RPMI7951 (cell line): Measurements from ENCODE around the gene CCDC200. TPM values are rescaled to one million over a fixed set of nuclear protein-coding genes. Genes with fewer than 3 reads are reported as not detected.
"Not testable (repeated sequence)": the region's sequence is repeated elsewhere in the genome, so short reads cannot be mapped to it uniquely, and the experiment has no call there.

ENCODE experiments used
- DNase-seq: peaks from one replicate; pipeline ENCODE4 v3.0.0-alpha.2; 2012; ENCODE audit warnings: low read depth
- total RNA-seq: library from RNA; depleted of rRNA; stranded (reverse); fragments of >200 nt; shearing (Covaris generic); gene quantifications from 2 replicates; pipeline ENCODE4 v1.2.3, GENCODE V29; 2014; rRNA removed

The CCDC200 gene
- not detected in 2 replicates for total RNA-seq

DNA sequence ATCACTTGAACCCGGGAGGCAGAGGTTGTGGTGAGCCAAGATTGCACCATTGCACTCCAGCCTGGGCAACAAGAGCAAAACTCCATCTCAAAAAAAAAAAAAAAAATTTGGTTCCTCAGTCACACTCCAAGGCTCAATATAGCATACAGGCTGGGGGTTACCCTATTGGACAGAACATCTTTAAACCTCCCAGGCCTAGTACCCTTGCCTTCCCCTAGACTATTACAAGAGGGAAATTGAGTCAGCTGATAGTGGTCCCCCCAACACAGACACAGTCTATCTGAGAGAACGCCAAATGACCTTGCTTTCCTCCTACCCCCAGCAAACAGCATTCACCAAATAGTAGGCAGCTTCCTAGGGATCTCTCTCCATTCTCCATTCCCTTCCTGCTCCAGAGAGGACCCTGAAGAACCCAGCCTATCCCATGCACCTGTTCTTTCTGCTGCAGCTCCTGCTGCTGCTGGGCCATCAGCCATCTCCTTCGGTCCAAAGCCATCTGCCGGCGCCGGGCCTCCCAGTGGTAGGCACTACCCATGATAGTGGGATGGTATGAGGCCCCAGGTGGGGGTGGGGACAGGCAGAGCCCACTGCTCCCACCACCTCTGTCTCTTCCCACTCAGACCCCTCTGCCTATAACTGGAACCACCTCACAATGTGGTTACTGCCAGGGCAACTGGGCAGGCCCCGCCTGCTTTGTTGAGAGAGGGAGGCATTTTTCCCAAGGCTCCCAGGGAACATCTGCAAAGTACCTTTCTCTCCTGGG, at the start of gene CCDC200:
TSS of gene CCDC200 (minus strand) at position 604 of the 763 bp plus-strand sequence. CDS start at position 535, 69 bp downstream.
- DNase-seq = not testable (repeated sequence)

DNA sequence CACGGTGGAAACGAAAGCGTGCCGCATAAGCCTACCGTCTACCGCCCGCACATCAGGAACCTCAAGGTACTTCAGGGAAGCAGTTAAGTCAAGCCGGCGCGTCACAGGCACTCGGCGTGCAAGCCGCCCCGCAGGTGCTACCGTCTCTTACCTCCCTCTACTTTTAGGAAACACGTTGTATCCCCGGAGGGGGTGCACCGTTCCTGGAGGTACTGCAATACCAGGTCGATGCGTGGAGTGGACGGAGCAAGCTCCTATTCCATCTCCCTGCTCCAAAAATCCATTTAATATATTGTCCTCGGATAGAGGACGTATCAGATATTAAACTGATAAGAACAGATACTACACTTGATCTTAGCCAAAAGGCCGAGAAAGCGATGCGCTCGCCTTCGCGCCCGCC, 44.5 kb upstream of the CCDC200 start:
- not testable (repeated sequence) for DNase-seq

DNA sequence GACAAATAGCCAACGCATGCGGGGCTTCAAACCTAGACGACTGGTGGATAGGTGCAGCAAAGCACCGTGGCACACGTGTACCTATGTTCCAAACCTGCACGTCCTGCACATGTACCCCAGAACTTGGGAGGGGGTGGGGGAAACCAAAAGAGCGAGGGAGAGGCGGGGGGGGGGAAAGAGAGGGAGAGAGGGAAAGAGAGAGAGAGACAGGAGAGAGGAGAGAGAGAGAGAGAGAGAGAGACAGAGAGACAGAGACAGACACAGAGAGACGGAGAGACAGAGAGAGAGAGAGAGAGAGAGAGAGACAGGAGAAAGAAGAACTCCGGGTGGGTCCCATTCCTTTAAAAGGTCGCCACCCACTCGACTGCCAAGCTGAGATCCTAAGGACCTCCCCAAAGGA, 44.1 kb upstream of the CCDC200 start:
- DNase-seq = not testable (repeated sequence)

DNA sequence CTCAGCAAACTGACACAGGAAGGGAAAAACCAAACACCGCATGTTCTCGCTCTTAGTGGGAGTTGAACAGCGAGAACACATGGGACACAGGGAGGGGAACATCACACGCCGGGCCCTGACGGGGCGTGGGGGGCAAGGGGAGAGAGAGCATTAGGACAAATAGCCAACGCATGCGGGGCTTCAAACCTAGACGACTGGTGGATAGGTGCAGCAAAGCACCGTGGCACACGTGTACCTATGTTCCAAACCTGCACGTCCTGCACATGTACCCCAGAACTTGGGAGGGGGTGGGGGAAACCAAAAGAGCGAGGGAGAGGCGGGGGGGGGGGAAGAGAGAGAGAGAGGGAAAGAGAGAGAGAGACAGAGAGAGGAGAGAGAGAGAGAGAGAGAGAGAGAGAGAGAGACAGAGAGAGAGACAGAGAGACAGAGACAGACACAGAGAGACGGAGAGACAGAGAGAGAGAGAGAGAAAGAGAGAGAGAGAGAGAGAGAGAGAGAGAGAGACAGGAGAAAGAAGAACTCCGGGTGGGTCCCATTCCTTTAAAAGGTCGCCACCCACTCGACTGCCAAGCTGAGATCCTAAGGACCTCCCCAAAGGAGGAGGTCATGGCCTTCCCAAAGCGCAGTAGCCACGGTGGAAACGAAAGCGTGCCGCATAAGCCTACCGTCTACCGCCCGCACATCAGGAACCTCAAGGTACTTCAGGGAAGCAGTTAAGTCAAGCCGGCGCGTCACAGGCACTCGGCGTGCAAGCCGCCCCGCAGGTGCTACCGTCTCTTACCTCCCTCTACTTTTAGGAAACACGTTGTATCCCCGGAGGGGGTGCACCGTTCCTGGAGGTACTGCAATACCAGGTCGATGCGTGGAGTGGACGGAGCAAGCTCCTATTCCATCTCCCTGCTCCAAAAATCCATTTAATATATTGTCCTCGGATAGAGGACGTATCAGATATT, 42.4 kb upstream of the CCDC200 start:
- DNase-seq = not testable (repeated sequence)

DNA sequence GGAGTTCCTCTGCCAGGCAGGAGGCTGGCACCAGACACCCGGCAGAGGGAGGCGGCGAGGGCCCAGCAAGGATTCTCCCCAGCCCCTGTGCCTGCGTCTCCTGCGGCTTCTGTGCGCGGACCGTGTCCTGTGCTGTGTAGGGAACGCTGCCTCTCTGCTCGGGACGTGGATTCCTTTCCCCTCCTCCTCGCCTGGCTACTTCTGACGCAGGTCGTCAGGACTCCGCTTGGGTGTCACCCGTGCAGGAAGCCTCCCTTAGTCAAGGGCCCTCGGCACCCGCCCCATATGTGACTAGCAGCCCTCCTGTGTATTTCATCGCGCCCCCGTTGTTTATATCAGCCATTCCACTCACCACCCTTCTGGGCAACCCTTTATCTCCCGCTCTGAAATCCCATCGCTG, 18.0 kb upstream of the CCDC200 start:
- DNase-seq = not testable (repeated sequence)

DNA sequence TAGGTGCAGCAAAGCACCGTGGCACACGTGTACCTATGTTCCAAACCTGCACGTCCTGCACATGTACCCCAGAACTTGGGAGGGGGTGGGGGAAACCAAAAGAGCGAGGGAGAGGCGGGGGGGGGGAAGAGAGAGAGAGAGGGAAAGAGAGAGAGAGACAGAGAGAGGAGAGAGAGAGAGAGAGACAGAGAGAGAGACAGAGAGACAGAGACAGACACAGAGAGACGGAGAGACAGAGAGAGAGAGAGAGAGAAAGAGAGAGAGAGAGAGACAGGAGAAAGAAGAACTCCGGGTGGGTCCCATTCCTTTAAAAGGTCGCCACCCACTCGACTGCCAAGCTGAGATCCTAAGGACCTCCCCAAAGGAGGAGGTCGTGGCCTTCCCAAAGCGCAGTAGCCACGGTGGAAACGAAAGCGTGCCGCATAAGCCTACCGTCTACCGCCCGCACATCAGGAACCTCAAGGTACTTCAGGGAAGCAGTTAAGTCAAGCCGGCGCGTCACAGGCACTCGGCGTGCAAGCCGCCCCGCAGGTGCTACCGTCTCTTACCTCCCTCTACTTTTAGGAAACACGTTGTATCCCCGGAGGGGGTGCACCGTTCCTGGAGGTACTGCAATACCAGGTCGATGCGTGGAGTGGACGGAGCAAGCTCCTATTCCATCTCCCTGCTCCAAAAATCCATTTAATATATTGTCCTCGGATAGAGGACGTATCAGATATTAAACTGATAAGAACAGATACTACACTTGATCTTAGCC, 12.4 kb upstream of the CCDC200 start:
- DNase-seq = not testable (repeated sequence)

DNA sequence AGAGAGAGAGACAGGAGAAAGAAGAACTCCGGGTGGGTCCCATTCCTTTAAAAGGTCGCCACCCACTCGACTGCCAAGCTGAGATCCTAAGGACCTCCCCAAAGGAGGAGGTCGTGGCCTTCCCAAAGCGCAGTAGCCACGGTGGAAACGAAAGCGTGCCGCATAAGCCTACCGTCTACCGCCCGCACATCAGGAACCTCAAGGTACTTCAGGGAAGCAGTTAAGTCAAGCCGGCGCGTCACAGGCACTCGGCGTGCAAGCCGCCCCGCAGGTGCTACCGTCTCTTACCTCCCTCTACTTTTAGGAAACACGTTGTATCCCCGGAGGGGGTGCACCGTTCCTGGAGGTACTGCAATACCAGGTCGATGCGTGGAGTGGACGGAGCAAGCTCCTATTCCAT, 11.2 kb upstream of the CCDC200 start:
- not testable (repeated sequence) for DNase-seq

DNA sequence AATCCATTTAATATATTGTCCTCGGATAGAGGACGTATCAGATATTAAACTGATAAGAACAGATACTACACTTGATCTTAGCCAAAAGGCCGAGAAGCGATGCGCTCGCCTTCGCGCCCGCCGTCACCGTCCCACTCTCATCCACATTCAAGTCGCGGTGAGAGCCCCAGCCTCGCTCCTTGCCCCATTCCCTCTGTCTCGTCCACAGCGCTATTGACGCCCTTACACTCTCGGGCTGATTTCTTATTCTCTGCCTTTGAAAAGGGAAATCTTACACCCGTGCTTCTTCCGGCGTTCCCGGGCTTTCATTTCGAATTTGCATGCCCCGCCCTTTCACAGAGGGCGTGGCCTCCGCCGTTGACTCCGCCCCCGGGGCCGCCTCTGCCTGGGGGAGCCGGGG, 5.5 kb upstream of the CCDC200 start, which contains the start of gene RNU2-1:
TSS of gene RNU2-1 (minus strand) at position 101 of the 400 bp plus-strand sequence.
- not testable (repeated sequence) for DNase-seq

DNA sequence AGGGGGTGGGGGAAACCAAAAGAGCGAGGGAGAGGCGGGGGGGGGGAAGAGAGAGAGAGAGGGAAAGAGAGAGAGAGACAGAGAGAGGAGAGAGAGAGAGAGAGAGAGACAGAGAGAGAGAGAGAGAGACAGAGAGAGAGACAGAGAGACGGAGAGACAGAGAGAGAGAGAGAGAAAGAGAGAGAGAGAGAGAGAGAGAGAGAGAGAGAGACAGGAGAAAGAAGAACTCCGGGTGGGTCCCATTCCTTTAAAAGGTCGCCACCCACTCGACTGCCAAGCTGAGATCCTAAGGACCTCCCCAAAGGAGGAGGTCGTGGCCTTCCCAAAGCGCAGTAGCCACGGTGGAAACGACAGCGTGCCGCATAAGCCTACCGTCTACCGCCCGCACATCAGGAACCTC, 4.8 kb upstream of the CCDC200 start:
- not testable (repeated sequence) for DNase-seq

DNA sequence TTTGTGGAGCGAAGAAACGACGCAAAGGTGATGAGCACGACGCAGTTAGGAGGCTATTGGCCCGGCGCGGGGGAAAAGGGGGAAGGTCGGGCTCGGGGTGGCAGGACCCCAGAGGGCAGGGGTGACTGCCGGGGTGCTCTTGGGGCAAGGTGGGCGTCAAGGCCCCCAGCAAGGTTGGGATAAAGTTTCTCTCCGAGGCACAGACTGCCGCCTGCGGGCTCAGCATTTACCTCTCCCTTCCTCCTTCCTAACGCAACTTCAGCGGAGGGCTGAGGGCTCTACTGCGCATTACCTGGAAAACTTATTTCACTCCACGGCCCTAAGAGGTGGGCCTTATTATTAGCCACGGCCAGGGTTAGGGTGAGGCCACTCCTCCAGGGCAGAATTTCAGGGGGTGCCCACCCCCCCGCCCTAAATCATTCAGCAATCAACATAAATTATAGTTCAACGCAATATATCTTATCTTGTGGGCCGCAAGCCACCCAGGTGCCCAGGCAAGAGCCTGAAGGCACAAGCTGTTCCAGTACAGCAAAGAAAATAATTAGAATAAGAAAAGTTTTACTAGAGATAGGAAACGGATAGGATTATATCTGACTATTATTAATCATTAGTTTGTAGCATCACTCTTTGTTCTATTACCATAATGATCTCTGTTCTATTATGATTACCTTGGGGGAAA, 3.7 kb upstream of the CCDC200 start:
- DNase-seq = not testable (repeated sequence)

DNA sequence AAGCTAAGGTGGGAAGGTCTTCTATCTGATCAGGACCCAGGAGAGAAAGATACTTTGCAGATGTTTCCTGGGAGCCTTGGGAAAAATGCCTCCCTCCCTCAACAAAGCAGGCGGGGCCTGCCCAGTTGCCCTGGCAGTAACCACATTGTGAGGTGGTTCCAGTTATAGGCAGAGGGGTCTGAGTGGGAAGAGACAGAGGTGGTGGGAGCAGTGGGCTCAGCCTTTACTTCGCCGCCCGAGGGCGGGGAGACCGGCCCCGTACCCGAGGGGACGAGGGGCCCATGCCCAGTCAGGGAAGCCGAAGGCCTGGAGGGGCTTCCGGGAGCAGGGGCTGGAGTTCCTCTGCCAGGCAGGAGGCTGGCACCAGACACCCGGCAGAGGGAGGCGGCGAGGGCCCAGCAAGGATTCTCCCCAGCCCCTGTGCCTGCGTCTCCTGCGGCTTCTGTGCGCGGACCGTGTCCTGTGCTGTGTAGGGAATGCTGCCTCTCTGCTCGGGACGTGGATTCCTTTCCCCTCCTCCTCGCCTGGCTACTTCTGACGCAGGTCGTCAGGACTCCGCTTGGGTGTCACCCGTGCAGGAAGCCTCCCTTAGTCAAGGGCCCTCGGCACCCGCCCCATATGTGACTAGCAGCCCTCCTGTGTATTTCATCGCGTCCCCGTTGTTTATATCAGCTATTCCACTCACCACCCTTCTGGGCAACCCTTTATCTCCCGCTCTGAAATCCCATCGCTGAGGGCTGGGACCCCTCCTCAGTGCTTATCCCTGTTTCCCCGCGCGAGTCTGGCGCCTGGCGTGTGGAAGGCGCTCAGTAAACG, 3.0 kb upstream of the CCDC200 start:
- DNase-seq = not testable (repeated sequence)

DNA sequence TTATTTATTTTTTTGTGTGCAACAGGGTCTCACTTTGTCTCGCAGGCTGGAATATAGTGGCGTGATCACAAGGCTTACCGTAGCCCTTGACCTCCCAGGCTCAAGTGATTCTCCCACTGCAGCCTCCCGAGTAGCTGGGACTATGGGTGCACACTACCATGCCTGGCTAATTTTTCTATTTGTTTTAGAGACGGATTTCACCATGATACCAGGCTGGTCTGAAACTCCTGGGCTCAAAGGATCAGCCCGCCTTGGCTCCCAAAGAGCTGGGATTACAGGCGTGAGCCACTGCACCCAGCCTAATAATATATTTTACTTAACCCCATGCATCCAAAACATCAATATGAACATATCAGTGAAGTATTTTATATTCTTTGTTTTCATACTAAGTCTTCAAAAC, 2.0 kb downstream of the CCDC200 start:
- no peak for DNase-seq

DNA sequence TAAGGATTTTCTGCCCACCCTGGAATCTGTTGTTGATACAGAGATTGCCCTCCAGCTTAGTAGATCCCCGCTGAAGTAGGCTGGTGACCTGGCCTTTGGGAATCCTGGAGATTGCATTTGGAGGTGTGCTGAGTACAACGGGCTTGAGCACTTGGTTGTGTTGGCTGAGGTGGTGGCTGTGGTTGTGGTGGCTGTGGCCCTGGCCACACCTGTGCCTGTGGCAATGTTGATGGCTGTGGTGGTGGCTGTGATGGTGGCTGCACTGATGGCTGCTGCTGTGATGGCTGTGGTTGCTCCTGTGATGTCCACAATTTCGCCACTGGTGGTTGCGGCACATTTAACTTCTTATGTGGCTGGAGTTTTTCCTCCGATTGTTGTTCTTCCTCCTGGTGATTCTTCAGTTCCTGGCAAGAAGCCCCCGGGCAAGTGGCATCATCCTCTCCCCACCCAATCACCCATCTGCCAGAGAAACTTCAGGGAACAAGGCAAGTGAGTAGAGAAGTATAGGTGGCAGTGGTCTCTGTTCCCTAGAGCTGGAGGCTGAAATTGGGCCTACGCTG, 4.2 kb downstream of the CCDC200 start:
- no peak for DNase-seq

DNA sequence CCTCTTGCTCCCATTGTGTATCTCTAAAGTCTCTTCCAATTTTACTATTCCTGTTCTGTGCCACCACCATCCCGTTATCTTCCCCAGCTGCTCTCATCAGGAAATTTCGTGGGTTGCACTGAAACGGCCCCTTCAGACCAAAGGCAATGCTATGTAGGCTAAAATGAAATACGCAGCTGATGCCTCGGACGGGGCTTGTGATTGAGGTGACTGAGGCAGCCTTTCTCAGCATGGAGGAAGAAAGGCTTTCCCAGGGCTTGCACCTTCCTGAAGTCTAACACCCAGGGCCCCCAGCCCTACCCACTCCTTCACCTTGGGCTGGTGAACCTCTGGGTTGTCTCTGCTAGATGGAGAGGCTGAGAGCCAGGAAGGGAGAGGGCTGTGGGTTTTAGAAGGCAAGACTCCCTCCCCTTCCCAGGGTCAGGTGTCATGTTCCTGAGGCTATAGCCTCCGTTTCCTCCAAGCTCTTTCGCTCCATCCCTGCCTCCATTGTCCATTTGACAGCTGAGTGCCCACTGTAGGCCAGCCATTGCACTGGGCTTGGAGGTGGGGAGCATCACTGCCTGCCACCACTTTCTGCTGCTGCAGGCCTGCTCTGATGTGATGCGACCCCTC, 7.8 kb downstream of the CCDC200 start:
- DNase-seq = no peak

DNA sequence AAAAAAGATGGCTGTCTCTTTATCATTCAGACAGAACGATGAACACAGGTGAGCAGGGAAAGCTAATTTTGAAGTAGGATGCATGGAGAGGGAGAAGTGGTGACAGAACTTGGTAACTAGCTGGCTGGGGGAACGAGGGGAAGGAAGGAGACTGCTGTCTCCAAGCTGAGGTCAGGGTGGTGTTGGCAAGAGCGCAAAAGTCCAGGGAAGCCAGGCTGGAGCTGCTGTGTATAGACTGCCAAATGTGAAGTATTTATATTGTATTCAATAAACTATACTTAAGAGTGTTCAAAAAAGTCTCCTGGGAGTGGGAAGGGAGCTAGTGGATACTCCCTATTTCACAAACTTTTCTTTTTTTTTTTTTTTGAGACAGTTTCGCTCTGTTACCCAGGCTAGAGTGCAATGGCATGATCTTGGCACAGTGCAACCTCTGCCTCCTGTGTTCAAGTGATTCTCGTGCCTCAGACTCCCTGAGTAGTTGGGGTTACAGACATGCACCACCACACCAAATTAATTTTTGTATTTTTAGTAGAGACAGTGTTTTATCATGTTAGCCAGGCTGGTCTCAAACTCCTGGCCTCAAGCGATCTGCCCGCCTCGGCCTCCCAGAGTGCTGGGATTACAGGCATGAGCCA, 8.6 kb downstream of the CCDC200 start:
- no peak for DNase-seq

DNA sequence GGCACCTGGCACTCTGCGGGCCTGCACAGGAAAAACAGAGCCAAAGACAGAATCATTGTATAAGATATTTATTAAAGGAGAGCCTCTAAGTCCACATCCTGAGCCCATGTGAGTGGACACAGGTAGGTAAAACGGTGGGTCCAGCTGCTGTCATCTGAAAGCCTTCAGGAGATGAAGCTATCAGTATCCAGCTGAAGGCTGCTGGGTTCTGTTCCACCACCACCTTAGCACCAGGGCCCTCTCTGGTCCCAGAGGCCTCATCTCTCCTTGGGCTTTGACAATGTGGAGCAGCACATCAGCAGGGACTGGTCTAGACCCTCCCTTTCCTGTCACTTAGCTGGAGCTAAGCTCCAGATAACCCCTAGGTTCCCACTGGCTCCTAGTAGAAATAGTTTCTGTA, 9.4 kb downstream of the CCDC200 start:
- no peak for DNase-seq

DNA sequence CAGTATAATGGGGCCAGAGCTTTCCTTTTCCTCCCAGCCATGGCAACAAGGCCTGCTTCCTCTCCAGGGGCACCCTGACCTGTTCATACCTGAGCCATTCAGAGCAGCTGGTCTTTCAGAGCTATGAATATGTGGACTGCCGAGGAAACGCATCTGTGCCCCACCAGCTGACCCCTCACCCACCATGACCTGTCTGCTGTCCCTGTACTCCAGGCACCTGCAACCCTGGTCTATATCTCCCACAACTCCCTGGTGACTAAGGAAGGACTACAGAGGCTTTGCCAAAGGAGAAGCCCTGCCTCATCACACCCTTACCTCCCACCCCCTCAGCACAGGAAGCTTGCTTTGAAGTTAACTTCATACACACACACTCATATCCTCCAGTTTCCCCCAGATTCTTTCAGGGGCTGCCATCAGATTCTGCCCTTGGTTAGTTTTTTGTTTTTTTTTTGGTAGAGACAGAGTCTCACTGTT, 10.8 kb downstream of the CCDC200 start:
- DNase-seq = no peak

DNA sequence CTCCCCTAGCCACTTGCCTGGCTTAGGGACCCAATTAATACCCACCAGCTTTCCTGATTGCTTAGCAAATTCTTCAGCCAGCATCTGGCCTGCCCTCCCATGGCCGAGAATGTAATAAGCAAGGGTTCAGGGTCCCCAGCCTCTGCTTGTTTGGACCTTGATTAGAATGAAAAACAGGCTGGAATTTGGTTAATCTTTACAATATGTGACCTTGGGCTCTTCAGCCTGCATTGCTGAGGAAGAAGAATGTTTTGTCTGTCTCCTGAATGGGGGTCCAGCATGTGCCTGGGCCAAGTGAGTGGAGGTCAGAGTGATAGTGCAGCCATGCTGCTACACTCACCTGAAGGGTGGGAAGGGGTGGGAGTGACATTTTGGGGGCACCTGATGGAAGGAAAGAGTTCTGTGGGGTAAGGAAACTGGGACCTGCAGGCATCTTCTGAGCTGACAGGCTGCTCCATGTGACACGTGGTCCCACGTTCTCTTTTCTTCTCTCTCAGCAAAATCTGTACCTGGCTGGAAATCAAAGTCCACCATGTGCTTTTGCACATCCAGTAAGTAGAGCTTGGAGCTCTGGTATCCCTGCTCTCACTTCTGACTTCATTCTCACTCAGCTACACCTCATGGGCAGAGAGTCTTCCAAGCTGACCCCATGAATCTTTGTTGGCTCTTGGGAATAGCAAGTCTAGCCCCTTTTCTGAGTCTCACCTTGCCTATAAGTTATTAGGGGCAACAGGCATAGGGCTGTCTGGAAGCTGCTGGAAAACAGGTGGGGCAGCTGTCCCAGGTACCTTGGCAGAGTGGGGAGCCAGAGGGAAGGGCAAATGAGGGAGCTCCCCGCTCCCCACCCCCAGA, 11.4 kb downstream of the CCDC200 start:
- no peak for DNase-seq
